ENCODE results near the gene MYEOV. TPM values are rescaled to one million over a fixed set of nuclear protein-coding genes. Genes with fewer than 3 reads are reported as not detected.

The MYEOV gene
- total RNA-seq, 4 donors from 2014 or later = 4.8 to 26.7 (median 9.4) TPM

DNA sequence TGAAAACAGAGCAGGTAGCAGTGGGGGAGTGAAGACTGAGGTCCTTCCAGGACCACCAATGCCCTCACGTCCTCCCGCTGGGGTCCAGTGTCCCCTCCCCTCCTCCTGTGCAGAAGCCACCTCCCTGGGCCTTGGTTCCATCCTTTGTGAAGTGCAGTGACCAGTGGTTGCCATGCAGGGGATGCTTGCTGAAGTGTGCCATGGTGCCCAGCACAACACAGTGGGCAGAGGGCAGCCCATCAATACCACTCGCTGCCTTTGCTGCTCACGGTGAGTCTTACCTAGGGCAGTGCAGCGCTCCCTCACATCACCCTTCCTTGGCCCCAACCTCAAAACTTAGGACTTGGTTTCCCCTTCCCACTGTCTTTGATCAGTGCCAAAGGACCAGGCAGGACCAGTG is 12.9 kb downstream of the MYEOV start:
- DNase-seq (ENCODE audit: low spot score in 2 of 2) = no peak
- H3K36me3 ChIP-seq = no peaks in the 10 kb centered on the region
- H3K27ac ChIP-seq = no peak overlapping the region
- TF ChIP-seq CTCF (IDR thresholded peaks at IDR 0.05) (no peak), EP300 (IDR thresholded peaks at IDR 0.05) (no peak), POLR2A (IDR thresholded peaks at IDR 0.05) (no peak)
- no peaks in the 10 kb centered on the region for H3K27me3 ChIP-seq
- no peak overlapping the region for H3K4me3 ChIP-seq
- H3K4me1 ChIP-seq = peaks cover 0 to 16% (median under 1%) of the 10 kb centered on the region in 4 donors
- 83 to 97% methylated on average over 5 of the region's 5 CpGs for WGBS, 2 donors
- H3K9me3 ChIP-seq = no peaks in the 10 kb centered on the region

GRCh38 chr11:69307421-69307820 is 13.5 kb downstream of the MYEOV start:
- 87 to 100% methylated on average over 2 to 6 of the region's 6 CpGs for WGBS, 2 donors
- H3K4me1 ChIP-seq = peaks cover 0 to 16% (median 5%) of the 10 kb centered on the region in 4 donors
- H3K36me3 ChIP-seq = no peaks in the 10 kb centered on the region
- TF ChIP-seq POLR2A (IDR thresholded peaks at IDR 0.05) (no peak), EP300 (IDR thresholded peaks at IDR 0.05) (no peak), CTCF (IDR thresholded peaks at IDR 0.05) (no peak)
- no peaks in the 10 kb centered on the region for H3K9me3 ChIP-seq
- no peak overlapping the region for H3K27ac ChIP-seq
- DNase-seq (ENCODE audit: low spot score in 2 of 2) = no peak
- no peak overlapping the region for H3K4me3 ChIP-seq
- no peaks in the 10 kb centered on the region for H3K27me3 ChIP-seq

DNA sequence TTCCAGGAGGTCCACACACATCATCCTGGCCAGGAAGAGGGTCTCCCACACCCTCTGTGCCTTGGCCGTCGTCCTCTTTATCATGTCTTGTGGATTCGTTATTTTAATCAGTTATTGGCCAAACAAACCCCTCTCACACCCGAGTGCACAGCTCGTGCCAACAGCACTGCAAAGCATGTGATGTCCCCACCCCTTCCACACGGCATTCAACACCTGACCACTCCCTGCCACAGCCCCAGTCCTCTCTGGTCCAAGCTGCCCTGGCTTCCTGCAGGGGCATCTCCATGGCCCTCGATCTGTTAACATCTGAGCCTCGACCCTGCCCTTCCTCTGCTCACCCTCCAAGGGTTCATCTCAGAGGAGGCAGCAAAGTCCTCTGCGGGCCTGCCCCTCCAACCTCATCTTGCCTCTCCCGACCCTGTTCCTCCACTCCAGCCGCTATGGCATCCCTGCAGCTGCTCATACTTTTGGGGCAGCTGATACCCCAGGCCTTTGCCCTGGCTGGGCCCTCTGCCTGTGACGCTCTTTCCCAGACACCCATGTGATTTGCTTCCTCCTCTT is 14.0 kb downstream of the MYEOV start:
- TF ChIP-seq CTCF (IDR thresholded peaks at IDR 0.05) (no peak), POLR2A (IDR thresholded peaks at IDR 0.05) (no peak), EP300 (IDR thresholded peaks at IDR 0.05) (no peak)
- WGBS, 2 donors = 78 to 83% methylated on average over 12 of the region's 12 CpGs
- Histone ChIP-seq H3K9me3 (no peaks in the 10 kb centered on the region), H3K27me3 (no peaks in the 10 kb centered on the region), H3K4me1 (peaks cover 0 to 19% (median 7%) of the 10 kb centered on the region in 4 donors), H3K27ac (no peak overlapping the region), H3K4me3 (no peak overlapping the region), H3K36me3 (no peaks in the 10 kb centered on the region)
- DNase-seq (ENCODE audit: low spot score in 2 of 2) = no peak

DNA sequence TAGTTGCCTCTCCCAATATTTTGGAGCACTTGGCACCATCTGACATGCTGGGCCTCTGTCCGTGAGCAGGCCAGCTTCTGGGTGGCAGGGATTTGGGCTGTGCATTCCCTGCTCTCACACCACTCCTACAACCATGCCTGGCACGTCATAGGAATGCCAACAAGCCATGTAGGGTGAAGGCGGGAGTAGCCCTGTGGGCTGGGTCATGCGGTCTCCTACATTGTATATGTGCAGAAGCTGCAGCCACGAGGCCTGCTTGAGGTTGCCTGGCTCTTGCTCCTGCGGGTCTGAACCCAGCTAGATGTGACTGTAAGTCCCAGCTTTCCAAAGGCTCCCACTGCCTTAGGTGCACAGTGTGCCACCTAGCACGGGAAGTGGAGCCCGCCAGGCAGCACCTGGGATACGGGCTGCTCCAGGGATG is 14.5 kb downstream of the MYEOV start:
- TF ChIP-seq CTCF (IDR thresholded peaks at IDR 0.05) (no peak), POLR2A (IDR thresholded peaks at IDR 0.05) (no peak), EP300 (IDR thresholded peaks at IDR 0.05) (no peak)
- no peaks in the 10 kb centered on the region for H3K9me3 ChIP-seq
- 79 to 86% methylated on average over 9 of the region's 9 CpGs for WGBS, 2 donors
- H3K4me3 ChIP-seq = no peak overlapping the region
- peaks cover 0 to 23% (median 7%) of the 10 kb centered on the region in 4 donors for H3K4me1 ChIP-seq
- no peaks in the 10 kb centered on the region for H3K27me3 ChIP-seq
- no peaks in the 10 kb centered on the region for H3K36me3 ChIP-seq
- DNase-seq (ENCODE audit: low spot score in 2 of 2) = no peak
- H3K27ac ChIP-seq = no peak overlapping the region

DNA sequence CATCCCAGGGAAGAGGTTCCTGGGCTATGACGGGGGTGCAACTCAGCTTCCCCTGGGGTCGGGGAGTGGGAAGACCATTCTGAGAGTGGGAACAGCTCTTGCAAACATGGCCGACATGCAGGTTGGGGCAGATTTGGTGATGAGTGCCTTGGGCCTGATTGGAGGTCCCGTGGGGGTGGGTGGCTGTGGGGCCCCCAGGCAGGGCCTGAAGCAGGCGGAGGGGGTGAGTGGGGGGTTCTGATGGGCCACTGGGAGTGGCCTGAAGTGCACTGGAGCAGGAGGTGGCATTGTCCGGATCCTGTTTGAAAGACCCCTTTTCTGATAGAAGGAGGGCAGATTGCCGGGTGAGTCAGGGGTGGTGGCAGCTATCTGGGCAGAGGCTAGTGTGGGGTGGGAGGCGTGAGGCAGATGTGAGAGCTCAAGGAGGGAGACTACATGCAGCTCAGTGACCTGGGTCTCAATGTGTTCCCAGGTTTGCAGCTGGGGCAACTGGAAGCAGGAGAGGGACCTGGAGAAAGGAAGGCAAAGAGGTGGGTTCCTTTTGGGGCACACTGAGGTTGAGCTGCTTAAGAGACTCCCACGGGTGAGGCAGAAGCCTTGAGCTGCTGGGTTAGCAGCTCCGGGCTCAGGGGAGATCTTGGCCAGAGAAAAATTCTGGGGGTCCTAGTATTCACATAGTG is 15.1 kb downstream of the MYEOV start:
- 94 to 95% methylated on average over 10 of the region's 10 CpGs for WGBS, 2 donors
- H3K9me3 ChIP-seq = no peaks in the 10 kb centered on the region
- TF ChIP-seq EP300 (IDR thresholded peaks at IDR 0.05) (no peak), POLR2A (IDR thresholded peaks at IDR 0.05) (no peak), CTCF (IDR thresholded peaks at IDR 0.05) (no peak)
- no peak overlapping the region for H3K27ac ChIP-seq
- H3K4me3 ChIP-seq = no peak overlapping the region
- no peak for DNase-seq (ENCODE audit: low spot score in 2 of 2)
- no peaks in the 10 kb centered on the region for H3K27me3 ChIP-seq
- H3K4me1 ChIP-seq = peaks cover 0 to 23% (median 7%) of the 10 kb centered on the region in 4 donors
- H3K36me3 ChIP-seq = no peaks in the 10 kb centered on the region
